Measurements from ENCODE around the gene PTPRD.

Gene PTPRD

DNA sequence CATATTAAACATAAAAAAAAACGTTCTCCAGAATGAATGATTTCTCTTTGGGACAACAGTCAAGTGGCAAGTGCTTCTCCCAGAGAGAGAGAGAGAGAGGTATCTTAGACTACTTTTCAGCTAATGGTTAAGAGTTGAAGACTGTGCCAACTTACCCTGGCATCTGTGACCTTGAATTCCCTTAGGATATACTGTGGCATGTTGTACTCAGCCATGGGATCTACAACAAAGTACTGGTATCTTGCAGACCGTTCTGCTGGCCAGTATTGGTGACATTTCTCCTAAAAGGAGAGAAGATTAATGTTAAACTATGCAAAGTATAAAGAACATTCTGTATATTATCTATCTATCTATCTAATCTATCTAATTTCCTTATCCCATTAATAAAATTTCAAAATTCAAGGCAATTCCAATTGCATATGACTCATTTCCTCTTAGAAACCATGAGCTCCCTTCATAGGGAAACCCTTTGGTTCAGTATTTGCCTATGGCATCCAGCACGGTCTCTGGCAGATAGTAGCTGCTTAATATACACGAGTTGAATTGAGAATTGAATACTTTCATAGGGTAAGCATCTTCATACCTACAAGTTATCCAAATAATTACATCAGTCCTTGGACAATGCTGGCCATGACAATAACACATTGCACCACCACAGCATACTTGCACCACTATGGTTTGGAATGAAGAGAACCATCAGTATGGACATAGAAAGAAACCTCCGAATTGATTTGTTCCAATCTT lies 2273.9 kb downstream of the PTPRD start:
- DNase-seq: no peak

- DNase-seq: no peak
Measured at GRCh38 chr9:8337834-8338766, 2274.7 kb downstream of the PTPRD start.

- no peak for DNase-seq
Measured at GRCh38 chr9:8332871-8333270, 2279.9 kb downstream of the PTPRD start.

- no peak for DNase-seq
Measured at GRCh38 chr9:8332331-8332650, 2280.5 kb downstream of the PTPRD start.

- DNase-seq: no peak
Measured at GRCh38 chr9:8331507-8332330, 2281.1 kb downstream of the PTPRD start.

- no peak for DNase-seq
Measured at GRCh38 chr9:8329561-8330283, 2283.1 kb downstream of the PTPRD start.

GRCh38 chr9:8315211-8315610 lies 2297.6 kb downstream of the PTPRD start:
- no peak for DNase-seq

DNA sequence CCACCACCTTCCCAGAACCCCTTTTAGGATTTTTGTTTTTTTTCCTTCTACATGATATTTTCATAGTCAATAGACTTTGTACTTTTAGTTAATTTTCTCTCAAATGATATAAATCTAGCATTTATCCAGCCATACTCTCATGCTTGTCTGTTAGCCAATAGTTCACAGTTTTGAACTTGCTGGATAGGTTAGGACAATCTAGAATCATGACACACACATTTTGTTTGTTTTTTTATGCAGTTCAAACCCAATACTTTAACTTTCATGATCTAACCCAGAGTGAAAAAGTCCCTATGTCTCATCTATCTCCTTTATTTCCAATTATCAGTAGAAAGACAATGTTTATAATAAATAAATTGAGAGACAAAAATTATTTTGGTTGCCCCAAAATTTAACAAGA lies 2303.5 kb downstream of the PTPRD start:
- DNase-seq: no peak

- no peak for DNase-seq
Measured at GRCh38 chr9:8304720-8305119, 2308.1 kb downstream of the PTPRD start.

DNA sequence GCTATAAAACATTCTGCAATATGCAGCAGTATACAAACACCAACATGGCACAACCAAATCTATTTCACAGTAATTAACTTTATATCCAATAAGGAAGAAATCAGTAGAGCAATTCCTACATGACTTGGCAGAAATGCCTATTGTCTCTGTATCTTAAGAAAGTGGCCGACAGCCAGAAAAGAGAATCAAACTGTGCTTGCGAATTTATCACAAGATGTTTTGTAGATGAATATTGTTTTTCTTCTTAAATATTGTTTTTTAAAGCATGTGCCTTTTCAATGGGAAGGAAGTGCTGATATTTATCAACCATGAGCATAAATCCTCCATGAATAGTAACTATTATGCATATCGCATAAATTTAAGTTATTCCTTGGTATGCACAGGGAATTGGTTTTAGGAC lies 2311.5 kb downstream of the PTPRD start:
- no peak for DNase-seq

DNA sequence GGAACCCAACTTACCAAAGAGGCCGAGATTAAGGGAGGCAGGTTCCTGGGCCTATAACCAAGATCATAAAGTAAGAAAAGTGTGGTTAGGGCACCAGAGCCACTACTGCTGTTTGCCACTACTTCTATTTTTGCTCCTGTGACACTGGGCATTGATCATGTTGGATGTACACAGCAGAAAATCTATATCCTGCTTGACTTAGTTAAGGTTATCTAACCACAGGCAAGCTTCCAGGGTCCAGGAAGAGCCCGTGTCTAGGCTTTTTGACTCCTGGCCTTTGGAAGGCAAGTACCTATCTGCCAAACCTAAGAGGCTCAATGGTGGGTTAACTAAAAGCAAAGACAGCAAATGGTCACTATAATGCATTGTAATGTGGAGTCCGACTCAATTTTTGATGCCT lies 2315.8 kb downstream of the PTPRD start:
- DNase-seq: no peak

DNA sequence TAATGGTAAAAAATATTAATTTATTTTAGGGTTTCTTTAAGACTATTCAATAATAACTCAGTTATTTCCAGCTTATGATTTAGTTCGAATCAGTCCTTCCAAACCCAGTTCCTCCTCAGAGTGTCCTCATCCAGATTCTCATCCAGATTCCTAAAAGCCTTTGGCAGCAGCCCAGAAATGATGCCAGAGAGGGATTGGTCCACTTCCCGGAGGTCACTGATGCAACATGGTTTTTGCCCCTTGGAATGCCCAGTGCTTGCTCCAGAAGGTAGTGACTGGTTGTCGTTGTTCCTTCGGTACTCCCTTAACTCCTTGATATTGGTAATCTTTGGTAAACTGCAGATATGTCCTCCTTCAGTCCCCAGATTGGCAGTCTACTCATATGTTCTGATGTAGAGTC lies 2320.1 kb downstream of the PTPRD start:
- no peak for DNase-seq

DNA sequence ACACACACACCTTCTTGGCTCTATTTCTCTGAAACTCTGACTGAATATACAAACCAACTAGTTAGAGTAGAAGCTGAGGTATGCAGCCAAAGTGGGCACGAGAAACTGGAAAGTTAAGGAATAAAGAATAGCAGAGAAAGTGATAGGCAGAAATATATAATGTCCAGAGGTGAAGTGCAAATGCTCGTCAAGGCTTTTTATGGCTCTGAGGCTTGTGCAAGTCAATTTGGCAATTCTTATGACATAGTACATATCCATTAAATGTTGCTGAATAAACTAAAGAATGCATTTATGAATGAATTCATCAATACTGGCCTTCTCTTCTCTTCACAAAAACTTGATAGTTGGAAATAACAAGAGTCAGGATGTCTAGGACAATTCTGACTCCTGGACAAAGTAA lies 2323.1 kb downstream of the PTPRD start:
- no peak for DNase-seq

DNA sequence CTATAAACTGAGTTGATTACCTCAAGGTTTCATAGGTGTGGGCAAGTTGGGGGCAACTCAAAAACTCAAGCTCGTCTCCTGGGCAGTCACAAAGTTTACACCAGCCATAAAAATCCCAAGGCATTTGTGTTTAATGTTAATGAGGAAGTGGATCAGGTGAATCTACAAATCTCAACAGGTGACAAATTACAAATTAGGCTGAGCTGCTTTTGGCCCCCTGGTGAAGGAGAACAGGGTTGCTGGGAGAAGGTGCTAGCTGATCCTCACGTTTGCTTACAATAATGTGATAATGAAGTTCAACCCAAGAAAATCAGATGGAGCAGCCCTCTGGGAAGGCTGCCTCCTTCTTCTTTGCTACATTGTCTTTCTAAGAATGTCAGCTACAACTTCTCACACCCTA lies 2324.8 kb downstream of the PTPRD start:
- DNase-seq: no peak

DNA sequence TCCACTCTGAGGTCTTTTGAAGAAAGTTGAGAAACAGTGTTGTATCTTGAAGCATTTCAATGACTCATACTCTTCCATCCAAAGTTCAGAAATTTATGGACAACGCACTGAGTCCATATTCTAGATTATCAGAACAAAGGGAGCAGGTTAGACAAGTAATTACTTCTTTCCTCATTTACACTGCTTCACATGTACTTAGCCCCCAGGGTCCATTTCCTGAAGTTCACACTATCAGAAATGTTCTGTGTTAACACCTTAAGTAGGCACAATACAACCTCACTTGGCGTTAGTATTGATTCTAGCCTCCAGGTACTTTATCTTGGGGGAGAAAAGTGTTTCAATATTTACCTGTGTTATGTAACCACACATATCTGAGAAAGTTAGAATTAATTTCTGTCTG lies 2325.3 kb downstream of the PTPRD start:
- DNase-seq: no peak

DNA sequence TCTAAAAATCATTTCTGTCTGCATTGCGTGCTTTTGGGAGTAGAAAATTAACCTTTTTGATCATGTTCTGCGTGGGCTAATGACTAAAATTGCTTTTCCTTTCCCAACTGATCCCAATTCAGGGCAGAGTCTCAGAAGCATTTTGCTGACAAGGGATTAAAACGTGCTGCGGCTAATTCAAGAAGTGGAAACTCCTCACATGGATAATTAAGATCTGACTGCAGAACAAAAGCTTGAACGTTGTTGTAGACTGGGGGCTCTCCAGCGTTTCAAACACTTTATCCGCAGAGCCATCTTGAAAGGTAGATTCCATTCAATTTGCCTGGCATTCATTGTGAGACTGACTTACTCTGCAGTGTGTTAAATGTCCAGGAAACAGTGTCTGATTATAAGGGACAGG lies 2327.9 kb downstream of the PTPRD start:
- peak; percentile 10 for DNase-seq

- DNase-seq: no peak
Measured at GRCh38 chr9:8282535-8282934, 2330.3 kb downstream of the PTPRD start.

- no peak for DNase-seq
Measured at GRCh38 chr9:8280811-8281210, 2332.0 kb downstream of the PTPRD start.

DNA sequence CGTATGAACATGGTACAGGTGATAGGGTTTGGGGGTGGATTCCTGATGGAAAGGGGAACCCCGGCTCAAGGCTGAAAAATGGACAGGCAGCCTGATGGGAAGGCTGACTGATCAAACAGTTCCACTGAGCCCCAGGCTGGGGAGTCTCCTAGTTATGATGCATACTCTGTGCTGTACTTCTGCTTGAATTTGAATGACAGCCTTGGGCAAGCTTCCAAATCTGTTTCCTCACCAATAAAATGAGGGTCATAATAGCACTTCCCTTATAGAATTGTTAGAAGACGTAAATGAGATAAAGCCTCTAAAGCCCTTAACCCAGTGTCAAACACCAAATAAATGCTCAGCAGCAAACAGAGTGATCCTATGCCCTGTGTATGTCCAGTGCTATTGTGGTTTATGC lies 2334.8 kb downstream of the PTPRD start:
- no peak for DNase-seq

- DNase-seq: no peak
Measured at GRCh38 chr9:8270235-8270634, 2342.6 kb downstream of the PTPRD start.

DNA sequence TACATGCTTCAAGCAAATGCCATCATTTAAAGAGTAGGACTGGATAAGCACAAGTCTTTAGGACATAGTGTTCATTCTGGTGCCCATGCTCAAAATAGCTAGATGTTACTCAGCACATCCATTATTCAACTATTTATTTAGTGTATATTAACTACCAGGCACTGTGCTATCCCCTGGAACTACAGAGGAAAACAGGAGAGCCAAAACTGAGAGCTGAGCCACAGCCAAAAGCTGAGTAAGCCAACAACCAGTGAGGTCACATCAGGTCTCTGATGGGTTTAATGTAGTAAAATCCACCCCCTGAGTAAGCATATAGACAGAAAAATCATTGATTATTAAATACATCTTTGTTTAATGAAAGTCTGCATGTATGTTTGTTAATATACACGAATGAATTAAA lies 2343.9 kb downstream of the PTPRD start:
- DNase-seq: no peak

GRCh38 chr9:8268216-8268878 lies 2344.5 kb downstream of the PTPRD start:
- DNase-seq: no peak

Data from NCI-H2227 treated with DMSO at 0.1 percent for 48 hours (cell line).